Head of caudate nucleus (tissue), 42 donors: ENCODE measurements around the gene CRACR2A.

Source experiments
- DNase-seq, 42 donors: peaks; one replicate each; pipeline versions ENCODE4 v3.0.0 to v3.0.0-alpha.2; 2020 to 2021; ENCODE audit warnings: mixed read lengths in 7 of 42
- intact Hi-C: fragments of 100-400 bp; cut with DNase I; formaldehyde crosslinking; loops from one replicate; pipeline ENCODE4 v1.15.0; 2022

The CRACR2A gene

GRCh38 chr12:3698218-3698974 is 54.5 kb downstream of the CRACR2A start:
- intact Hi-C loops: no loop called here
- DNase-seq: no peak

GRCh38 chr12:3697311-3697870 is 55.5 kb downstream of the CRACR2A start:
- DNase-seq: no peak
- intact Hi-C loops: no loop called here

GRCh38 chr12:3694673-3695072 is 58.2 kb downstream of the CRACR2A start:
- intact Hi-C loops: no loop called here

GRCh38 chr12:3692616-3693365 is 60.1 kb downstream of the CRACR2A start:
- no peak for DNase-seq
- intact Hi-C loops: no loop called here

More at GRCh38 chr12:3694673-3695072, 58.2 kb downstream of the CRACR2A start:
- no peak for DNase-seq

- intact Hi-C loops: no loop called here
- no peak for DNase-seq
These were observed 66.4 kb downstream of the CRACR2A start for GRCh38 chr12:3686463-3686862.

GRCh38 chr12:3685830-3686229 is 67.1 kb downstream of the CRACR2A start:
- intact Hi-C loops: no loop called here
- DNase-seq: no peak

GRCh38 chr12:3684449-3685051 is 68.4 kb downstream of the CRACR2A start:
- no peak for DNase-seq

GRCh38 chr12:3683670-3684069 is 69.2 kb downstream of the CRACR2A start:
- no peak for DNase-seq
- intact Hi-C loops: no loop called here

More at GRCh38 chr12:3684449-3685051, 68.4 kb downstream of the CRACR2A start:
- intact Hi-C loops: no loop called here

GRCh38 chr12:3681595-3682061 is 71.3 kb downstream of the CRACR2A start:
- intact Hi-C loops: no loop called here
- DNase-seq: no peak

- intact Hi-C loops: no loop called here
- DNase-seq: peak in 25 of 42 donors; percentile 13 to 68 (median 38)
These were observed 71.9 kb downstream of the CRACR2A start for GRCh38 chr12:3680919-3681594.

GRCh38 chr12:3679831-3680230 is 73.1 kb downstream of the CRACR2A start:
- no peak for DNase-seq
- intact Hi-C loops: no loop called here

GRCh38 chr12:3677609-3678008 is 75.3 kb downstream of the CRACR2A start:
- no peak for DNase-seq
- intact Hi-C loops: no loop called here

- intact Hi-C loops: no loop called here
- DNase-seq: no peak
These were observed 78.8 kb downstream of the CRACR2A start for GRCh38 chr12:3673981-3674708.

- intact Hi-C loops: no loop called here
- DNase-seq: peak in 1 of 42 donors; percentile 36
These were observed 80.8 kb downstream of the CRACR2A start for GRCh38 chr12:3672113-3672509.

GRCh38 chr12:3671330-3672112 is 81.4 kb downstream of the CRACR2A start:
- intact Hi-C loops: no loop called here
- peak in 1 of 42 donors; percentile 29 for DNase-seq

GRCh38 chr12:3670083-3670620 is 82.8 kb downstream of the CRACR2A start:
- DNase-seq: peak in 18 of 42 donors; percentile 4 to 67 (median 32)
- intact Hi-C loops: no loop called here

GRCh38 chr12:3669594-3669993 is 83.3 kb downstream of the CRACR2A start:
- intact Hi-C loops: no loop called here
- no peak for DNase-seq
